EH (cell line): ENCODE data around the gene WIZ.

Source experiments
- DNase-seq: peaks from one replicate; pipeline ENCODE4 v3.0.0-alpha.2; 2015; ENCODE audit warnings: low read depth

WIZ gene

GRCh38 chr19:15374796-15375440 is 74.8 kb downstream of the WIZ start:
- DNase-seq, result no peak

DNA sequence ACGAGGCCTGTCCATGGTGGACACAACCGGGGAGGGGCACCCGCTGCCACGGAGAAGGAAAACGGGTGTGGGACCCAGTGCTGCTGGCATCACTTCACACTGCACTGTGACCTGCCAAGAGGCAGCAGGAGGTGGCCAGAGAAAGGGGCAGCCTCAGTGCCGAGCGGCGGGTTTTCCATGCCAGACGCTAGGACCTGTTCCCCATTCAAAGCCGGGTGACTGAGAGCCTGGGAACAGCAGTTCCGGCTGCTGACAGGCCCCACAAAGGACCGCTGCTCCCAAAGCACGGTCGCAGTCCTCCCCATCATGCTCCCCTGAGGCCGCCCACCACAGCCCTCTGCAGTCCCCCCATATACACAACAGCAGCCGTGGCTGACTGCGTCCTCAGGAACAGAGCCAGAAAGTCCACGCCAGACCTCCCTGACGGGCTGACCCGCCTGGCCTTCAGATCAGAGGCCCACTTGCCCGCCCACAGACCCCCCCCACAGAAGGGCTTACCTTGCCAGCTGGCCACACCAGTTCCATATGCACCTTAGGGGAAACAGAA is 75.6 kb downstream of the WIZ start:
- no peak for DNase-seq

DNA sequence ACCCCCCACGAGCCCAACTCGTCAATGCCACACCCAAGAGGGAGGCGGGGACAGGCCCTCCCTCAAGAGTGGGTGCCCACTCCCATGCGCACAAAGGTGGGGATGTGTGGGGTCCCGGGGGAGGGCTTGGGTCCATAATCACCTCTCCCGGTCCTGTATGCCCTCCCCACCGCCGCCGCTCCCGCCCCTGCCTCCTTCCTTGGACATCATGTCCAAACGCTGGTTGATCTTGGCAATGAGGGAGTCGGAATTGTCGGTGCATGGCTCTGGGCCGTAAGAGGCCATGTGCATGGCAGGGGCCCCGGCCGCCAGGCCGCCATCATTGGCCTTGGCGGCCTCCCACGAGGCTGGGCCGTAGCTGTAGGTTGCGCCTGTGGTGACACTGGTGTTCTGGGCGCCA is 76.1 kb downstream of the WIZ start:
- no peak for DNase-seq

- no peak for DNase-seq
These were observed 76.9 kb downstream of the WIZ start for GRCh38 chr19:15372891-15373301.

DNA sequence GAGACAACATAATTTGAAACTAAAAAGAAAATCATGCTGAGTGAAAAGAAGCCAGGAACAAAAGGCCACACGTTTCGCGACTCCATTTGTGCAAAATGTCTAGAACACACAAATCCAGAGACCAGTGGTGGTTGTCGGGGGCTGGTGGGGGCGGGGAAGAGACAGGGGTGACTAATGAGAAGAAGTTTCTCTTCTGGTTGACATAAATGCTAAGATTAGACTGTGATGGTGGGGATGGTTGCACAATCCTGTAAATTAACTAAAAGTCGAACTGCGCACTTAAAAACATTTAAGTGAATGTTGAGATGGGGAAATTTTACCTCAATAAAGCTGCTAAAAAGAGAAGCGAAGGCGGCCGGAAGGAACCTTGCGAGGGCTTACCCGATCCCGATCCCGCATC is 77.3 kb downstream of the WIZ start:
- no peak for DNase-seq

DNA sequence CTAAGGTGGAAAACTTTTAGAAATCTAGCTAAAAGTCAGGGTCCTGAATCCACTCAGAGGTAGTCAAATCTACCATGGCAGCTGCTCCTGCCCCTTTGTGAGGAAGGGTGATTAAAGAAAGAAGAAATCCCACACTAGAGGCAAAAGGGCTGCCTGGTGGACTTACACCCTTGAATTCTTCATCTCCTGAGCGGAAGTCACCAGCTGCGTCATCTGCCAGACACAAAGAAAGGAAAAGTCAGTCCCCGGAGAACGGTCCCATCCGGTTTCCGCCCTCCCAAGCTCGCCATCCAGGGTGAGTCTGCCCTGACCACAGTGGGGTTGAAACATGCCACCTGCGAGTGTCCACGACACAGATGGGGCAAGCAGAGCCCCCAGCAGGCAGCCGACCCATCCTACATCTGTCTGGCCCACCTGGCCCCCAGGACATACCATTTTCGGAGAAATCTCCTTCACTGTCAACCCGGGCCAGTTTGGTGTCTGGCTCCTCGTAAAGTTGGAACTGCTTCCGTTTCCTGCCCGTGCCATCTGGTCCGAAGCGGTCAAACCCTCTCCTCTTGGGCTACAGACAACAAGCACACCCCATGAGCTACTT is 77.9 kb downstream of the WIZ start:
- DNase-seq, result no peak

DNA sequence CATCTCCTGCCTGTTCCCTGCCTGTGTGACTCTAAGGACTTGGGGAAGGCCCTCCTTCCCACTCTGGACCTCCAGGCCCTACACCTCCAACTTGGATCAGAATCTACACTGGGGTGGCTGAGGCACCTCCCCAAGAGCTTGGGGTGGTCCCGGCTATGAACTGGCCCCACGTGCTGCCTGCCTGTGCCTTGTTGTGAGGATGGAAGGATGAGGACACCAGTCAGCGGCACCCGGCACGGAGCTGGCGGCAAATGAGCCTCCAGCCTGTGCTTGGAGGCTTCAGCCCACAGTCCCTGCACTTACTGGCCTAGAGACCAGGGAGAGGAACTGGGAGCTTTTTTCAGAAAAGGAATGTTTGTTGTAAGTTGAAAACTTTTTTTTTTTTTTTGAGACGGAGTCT is 78.6 kb downstream of the WIZ start:
- no peak for DNase-seq
